Spinal cord (tissue), 10 donors: ENCODE data around the gene SPIN2A. TPM values are rescaled to one million over a fixed set of nuclear protein-coding genes. Genes with fewer than 3 reads are reported as not detected.
"Not testable (repeated sequence)": the region's sequence is repeated elsewhere in the genome, so short reads cannot be mapped to it uniquely, and the experiment has no call there.

Experiments
- DNase-seq, 6 donors: peaks; one replicate each; pipeline versions ENCODE4 v3.0.0 to v3.0.0-alpha.2; 2013 to 2015; ENCODE audit warnings: low spot score in 6 of 6, low read depth in 4 of 6
- H3K27ac ChIP-seq: one replicate; pipeline ENCODE4 v1.5.1; 2013; ENCODE audit warnings: low read depth, low read length, control low read depth
- H3K27me3 ChIP-seq: one replicate; pipeline ENCODE4 v1.6.1; 2013; ENCODE audit warnings: low read length; ENCODE audit not compliant: control insufficient read depth, insufficient read depth
- H3K36me3 ChIP-seq: one replicate; pipeline ENCODE4 v1.6.1; 2013; ENCODE audit warnings: low read length; ENCODE audit not compliant: control insufficient read depth, insufficient read depth
- H3K4me1 ChIP-seq: one replicate; pipeline ENCODE4 v1.6.1; 2013; ENCODE audit warnings: low read length; ENCODE audit not compliant: control insufficient read depth, insufficient read depth
- H3K4me3 ChIP-seq: one replicate; pipeline ENCODE4 v1.5.1; 2013; ENCODE audit warnings: low read depth, low read length, control low read depth
- H3K9me3 ChIP-seq: one replicate; pipeline ENCODE4 v1.6.1; 2013; ENCODE audit warnings: low read length; ENCODE audit not compliant: control insufficient read depth, insufficient read depth
- WGBS: methylation state at CpG from one replicate; pipeline ENCODE4 v1.1.5; 2013; ENCODE audit warnings: missing lambda C conversion rate; ENCODE audit not compliant: insufficient coverage; 5-methylcytosine and 5-hydroxymethylcytosine counted together
- long read RNA-seq, 4 donors: transcript quantifications; one replicate each; lab custom pipeline, GENCODE V29; 2026
- polyA plus RNA-seq, 2 donors: library from polyadenylated mRNA; unstranded; fragments of 120-200 nt; gene quantifications; one replicate each; pipeline ENCODE4 v1.2.1, GENCODE V29; 2013; ENCODE audit not compliant: insufficient read length in 2 of 2
- total RNA-seq, 2 donors: library from RNA; depleted of rRNA in 1 of 2; stranded (reverse); fragments of 120-200 nt in 1 of 2; fragments of >200 nt in 1 of 2; gene quantifications; one replicate each; pipeline versions ENCODE4 v1.2.3 to v1.2.4, GENCODE V29; 2013 to 2014
- donor health status: healthy.

SPIN2A gene
- 1 to 10 TPM in 1 of 2 donors, under 1 TPM in 1; 0.40 to 4.8 TPM for total RNA-seq
- 1 to 10 TPM; 1.6 to 2.7 TPM for polyA plus RNA-seq
- long read RNA-seq, donor 1, partial matches to known transcripts = 0 of 3 reads
- long read RNA-seq, donor 1, other reads (novel, unspliced or antisense) = 0 of 3 reads
- long read RNA-seq, donor 2, partial matches to known transcripts = 0 of 1 reads
- long read RNA-seq, donor 2, other reads (novel, unspliced or antisense) = 0 of 1 reads
- long read RNA-seq, donor 3, partial matches to known transcripts = 0 of 1 reads
- long read RNA-seq, donor 3, other reads (novel, unspliced or antisense) = 0 of 1 reads
- long read RNA-seq, donor 4, partial matches to known transcripts = 0 of 2 reads
- long read RNA-seq, donor 4, other reads (novel, unspliced or antisense) = 0 of 2 reads

- 35% methylated on average over 26 of the region's 27 CpGs for WGBS
- not testable (repeated sequence) for H3K9me3 ChIP-seq, H3K27ac ChIP-seq, H3K4me1 ChIP-seq, H3K36me3 ChIP-seq, H3K27me3 ChIP-seq
- peak within 1 kb of the TSS; percentile 27 for H3K4me3 ChIP-seq
- peak in 2 of 6 donors; percentile 1 to 12 for DNase-seq
Measured at GRCh38 chrX:57137073-57137472, at the start of gene SPIN2A. TSS of gene SPIN2A (minus strand) at chrX:57137397. CDS start at chrX:57136597, 800 bp downstream.

GRCh38 chrX:57178605-57179004, 41.4 kb upstream of the SPIN2A start:
- no peaks in the 10 kb centered on the region for H3K36me3 ChIP-seq
- DNase-seq = no peak
- H3K27me3 ChIP-seq = no peaks in the 10 kb centered on the region
- H3K4me3 ChIP-seq = no peak overlapping the region
- peaks cover 1% of the 10 kb centered on the region for H3K9me3 ChIP-seq
- H3K27ac ChIP-seq = no peak overlapping the region
- H3K4me1 ChIP-seq = no peaks in the 10 kb centered on the region

GRCh38 chrX:57177070-57177469, 39.9 kb upstream of the SPIN2A start:
- H3K27me3 ChIP-seq = no peaks in the 10 kb centered on the region
- H3K36me3 ChIP-seq = no peaks in the 10 kb centered on the region
- WGBS = 11% methylated on average over 1 of the region's 1 CpG
- no peaks in the 10 kb centered on the region for H3K4me1 ChIP-seq
- no peak overlapping the region for H3K27ac ChIP-seq
- DNase-seq = no peak
- H3K9me3 ChIP-seq = no peaks in the 10 kb centered on the region
- H3K4me3 ChIP-seq = no peak overlapping the region

- no peak overlapping the region for H3K4me3 ChIP-seq
- H3K36me3 ChIP-seq = no peaks in the 10 kb centered on the region
- no peak overlapping the region for H3K27ac ChIP-seq
- DNase-seq = no peak
- H3K4me1 ChIP-seq = no peaks in the 10 kb centered on the region
- 53% methylated on average over 6 of the region's 6 CpGs for WGBS
- no peaks in the 10 kb centered on the region for H3K27me3 ChIP-seq
- H3K9me3 ChIP-seq = no peaks in the 10 kb centered on the region
Measured at GRCh38 chrX:57172544-57172943, 35.3 kb upstream of the SPIN2A start.

GRCh38 chrX:57156397-57157049, 19.3 kb upstream of the SPIN2A start:
- Histone ChIP-seq H3K36me3 (no peaks in the 10 kb centered on the region), H3K9me3 (peaks cover 3% of the 10 kb centered on the region), H3K4me1 (no peaks in the 10 kb centered on the region), H3K27me3 (no peaks in the 10 kb centered on the region), H3K27ac (no peak overlapping the region), H3K4me3 (no peak overlapping the region)
- 76% methylated on average over 4 of the region's 5 CpGs for WGBS
- peak in 1 of 6 donors; percentile 9 for DNase-seq

GRCh38 chrX:57155171-57155570, 18.0 kb upstream of the SPIN2A start:
- Histone ChIP-seq H3K4me1 (no peaks in the 10 kb centered on the region), H3K9me3 (peaks cover 3% of the 10 kb centered on the region), H3K4me3 (no peak overlapping the region), H3K27me3 (no peaks in the 10 kb centered on the region), H3K27ac (no peak overlapping the region), H3K36me3 (no peaks in the 10 kb centered on the region)
- DNase-seq = no peak
- 58% methylated on average over 2 of the region's 2 CpGs for WGBS

GRCh38 chrX:57152222-57152621, 15.0 kb upstream of the SPIN2A start:
- 75% methylated on average over 7 of the region's 8 CpGs for WGBS

GRCh38 chrX:57138674-57139073, 1.5 kb upstream of the SPIN2A start:
- no peak for DNase-seq
- Histone ChIP-seq H3K36me3 (no peaks in the 10 kb centered on the region), H3K9me3 (no peaks in the 10 kb centered on the region), H3K4me3 (no peak overlapping the region), H3K4me1 (no peaks in the 10 kb centered on the region), H3K27me3 (no peaks in the 10 kb centered on the region), H3K27ac (no peak overlapping the region)
- no CpG with 5 or more reads among the region's 4 CpGs for WGBS

More at GRCh38 chrX:57152222-57152621, 15.0 kb upstream of the SPIN2A start:
- not testable (repeated sequence) for H3K36me3 ChIP-seq, H3K4me3 ChIP-seq, H3K27me3 ChIP-seq, H3K4me1 ChIP-seq, H3K27ac ChIP-seq, H3K9me3 ChIP-seq, DNase-seq

- Histone ChIP-seq H3K9me3 (no peaks in the 10 kb centered on the region), H3K27ac (no peak overlapping the region), H3K4me3 (peak overlapping the region; percentile 27), H3K27me3 (no peaks in the 10 kb centered on the region), H3K4me1 (no peaks in the 10 kb centered on the region), H3K36me3 (no peaks in the 10 kb centered on the region)
- no CpG with 5 or more reads among the region's 1 CpG for WGBS
- peak in 2 of 6 donors; percentile 22 to 59 for DNase-seq
Measured at GRCh38 chrX:57137501-57137900, 304 bp upstream of the SPIN2A start.

- not testable (repeated sequence) for H3K4me3 ChIP-seq
Measured at GRCh38 chrX:57136589-57136988, 608 bp downstream of the SPIN2A start.

More at GRCh38 chrX:57136589-57136988, 608 bp downstream of the SPIN2A start:
- not testable (repeated sequence) for H3K27ac ChIP-seq, H3K27me3 ChIP-seq, H3K4me1 ChIP-seq, H3K9me3 ChIP-seq, DNase-seq, H3K36me3 ChIP-seq
- WGBS = 83% methylated on average over 1 of the region's 3 CpGs
